Caco-2 (cell line): ENCODE measurements around the gene SART1. TPM values are rescaled to one million over a fixed set of nuclear protein-coding genes. Genes with fewer than 3 reads are reported as not detected.

Source experiments
- BruUV-seq: library from RNA; stranded (reverse); fragments of 400-500 nt; replicated peaks from 2 replicates; lab custom pipeline; 2021; lab: Mats Ljungman, UMichigan
- CTCF ChIA-PET: fragments of 300-600 bp; sonication (Branson Sonifier 250); formaldehyde crosslinking; loops from one replicate; lab custom pipeline; 2022; ENCODE audit warnings: antibody characterized with exemption; lab: Charles Lee
- POLR2A ChIA-PET: fragments of 300-600 bp; sonication (Branson Sonifier 250); formaldehyde crosslinking; loops from one replicate; lab custom pipeline; 2022; ENCODE audit warnings: antibody characterized with exemption; lab: Charles Lee
- DNase-seq, 2 experiments: peaks; one replicate each; pipeline versions ENCODE4 v3.0.0 to v3.0.0-alpha.2; 2020 to 2022
- H3K27me3 ChIP-seq: replicated peaks from 2 replicates; pipeline ENCODE4 v1.6.0; 2011; ENCODE audit warnings: low read length; ENCODE audit not compliant: control insufficient read depth, insufficient read depth
- H3K36me3 ChIP-seq: 2 replicates; pipeline ENCODE4 v1.5.1; 2011; ENCODE audit warnings: low read length; ENCODE audit not compliant: control insufficient read depth, insufficient read depth
- H3K4me1 ChIP-seq: fragments of 250-450 bp; sonication (Bioruptor Pico); 2 replicates; pipeline ENCODE4 v1.5.1; 2020; ENCODE audit warnings: mild to moderate bottlenecking
- H3K4me3 ChIP-seq: 2 replicates; pipeline ENCODE4 v1.5.1; 2011; ENCODE audit warnings: low read depth, mild to moderate bottlenecking, control low read depth, low read length
- H3K9me3 ChIP-seq: fragments of 250-450 bp; sonication (Bioruptor Pico); 2 replicates; pipeline ENCODE4 v1.5.1; 2020; ENCODE audit warnings: mild to moderate bottlenecking, moderate library complexity
- H3K27ac Mint-ChIP-seq: one replicate; pipeline ENCODE4 v1.8.0; 2022; ENCODE audit warnings: mixed read lengths; ENCODE audit not compliant: unreplicated experiment
- H3K27me3 Mint-ChIP-seq: one replicate; pipeline ENCODE4 v1.8.0; 2022; ENCODE audit warnings: mixed read lengths; ENCODE audit not compliant: insufficient read depth, unreplicated experiment
- H3K36me3 Mint-ChIP-seq: one replicate; pipeline ENCODE4 v1.8.0; 2022; ENCODE audit warnings: mild to moderate bottlenecking, mixed read lengths; ENCODE audit not compliant: insufficient read depth, unreplicated experiment
- H3K4me1 Mint-ChIP-seq: one replicate; pipeline ENCODE4 v1.8.0; 2022; ENCODE audit warnings: low read depth, mixed read lengths; ENCODE audit not compliant: unreplicated experiment
- H3K4me3 Mint-ChIP-seq: one replicate; pipeline ENCODE4 v1.8.0; 2022; ENCODE audit warnings: mild to moderate bottlenecking, moderate library complexity, mixed read lengths; ENCODE audit not compliant: unreplicated experiment
- H3K9me3 Mint-ChIP-seq: one replicate; pipeline ENCODE4 v1.8.0; 2022; ENCODE audit warnings: mixed read lengths; ENCODE audit not compliant: unreplicated experiment
- CTCF ChIP-seq, 2 experiments: fragments of 200-600 bp in 1 of 2; IDR thresholded peaks; 1 replicate in 1 of 2; 2 replicates in 1 of 2; pipeline versions ENCODE4 v1.5.1 to v1.8.0; 2011 to 2022; ENCODE audit warnings: antibody characterized with exemption in 1 of 2, control low read depth in 1 of 2, inconsistent platforms in 1 of 2, low read depth in 1 of 2, low read length in 1 of 2, mild to moderate bottlenecking in 1 of 2, moderate library complexity in 1 of 2; ENCODE audit not compliant: insufficient read depth in 1 of 2, severe bottlenecking in 1 of 2, unreplicated experiment in 1 of 2
- intact Hi-C: fragments of 100-400 bp; cut with micrococcal nuclease; formaldehyde crosslinking; loops from one replicate; pipeline ENCODE4 v1.10.0; 2022; ENCODE audit not compliant: unreplicated experiment
- total RNA-seq: library from RNA; stranded (reverse); gene quantifications from 2 replicates; pipeline ENCODE4 v1.2.3, GENCODE V29; 2022

SART1 gene
- total RNA-seq, 1 experiment from 2014 or later = 78.0 TPM

- Mint-ChIP-seq H3K27me3 (no peaks in the 10 kb centered on the region), H3K4me1 (no peaks in the 10 kb centered on the region), H3K9me3 (no peaks in the 10 kb centered on the region), H3K36me3 (peaks cover 19% of the 10 kb centered on the region), H3K4me3 (peak within 1 kb of the TSS; percentile 90), H3K27ac (peak within 1 kb of the TSS; percentile 75)
- BruUV-seq = TSS peak; percentile 42
- Histone ChIP-seq H3K27me3 (no peaks in the 10 kb centered on the region), H3K4me1 (peaks cover 15% of the 10 kb centered on the region), H3K36me3 (no peaks in the 10 kb centered on the region; the same call in 1 of the 2 replicates), H3K4me3 (peak within 1 kb of the TSS; percentile 95), H3K9me3 (no peaks in the 10 kb centered on the region)
- TF ChIP-seq CTCF (IDR thresholded peaks at IDR 0.05; ENCODE audit: insufficient read depth in 1 of 2, low read depth in 1 of 2, low read length in 1 of 2, severe bottlenecking in 1 of 2, unreplicated experiment in 1 of 2) = no peak
- intact Hi-C loops = loop anchor here (2.0 to 5.0 kb wide), 2 partner anchors 28 to 44 kb away; partner anchors contain the start of genes CCDC85B and SART1
- CTCF ChIA-PET = interaction anchor here (1.6 kb wide), 1 partner anchor 30 kb away, joined by 8 read pairs; the partner anchor contains the start of gene FIBP
- DNase-seq = no peak
- POLR2A ChIA-PET = interaction anchor here (0.5 kb wide), 1 partner anchor 30 kb away, joined by 5 read pairs; the partner anchor contains the start of gene FIBP
These were observed 43.1 kb upstream of the SART1 start, which contains the start of gene C11orf68 for GRCh38 chr11:65918211-65919140. C11orf68 (minus strand) TSS chr11:65919062; CDS start chr11:65919031, 31 bp downstream.

- POLR2A ChIA-PET = no interaction called here
- CTCF ChIA-PET = interaction anchor here (1.3 kb wide), 1 partner anchor 29 kb away, joined by 4 read pairs; the partner anchor contains the start of gene CCDC85B
- H3K27me3 ChIP-seq = no peaks in the 10 kb centered on the region
- no TSS peak for BruUV-seq
- no peaks in the 10 kb centered on the region for H3K4me1 Mint-ChIP-seq
- H3K4me3 ChIP-seq = peak within 1 kb of the TSS; percentile 95
- H3K27me3 Mint-ChIP-seq = no peaks in the 10 kb centered on the region
- peak in 1 of 2 experiments; percentile 1 for TF ChIP-seq CTCF (IDR thresholded peaks at IDR 0.05; ENCODE audit: insufficient read depth in 1 of 2, low read depth in 1 of 2, low read length in 1 of 2, severe bottlenecking in 1 of 2, unreplicated experiment in 1 of 2)
- H3K27ac Mint-ChIP-seq = peak within 1 kb of the TSS; percentile 75
- H3K9me3 Mint-ChIP-seq = no peaks in the 10 kb centered on the region
- peak; percentile 99 for DNase-seq
- intact Hi-C loops = loop anchor here (2.0 to 5.0 kb wide), 2 partner anchors 28 to 43 kb away; partner anchors contain the start of genes CCDC85B and SART1
- H3K36me3 ChIP-seq = no peaks in the 10 kb centered on the region; the same call in 1 of the 2 replicates
- peaks cover 19% of the 10 kb centered on the region for H3K36me3 Mint-ChIP-seq
- H3K4me1 ChIP-seq = peaks cover 15% of the 10 kb centered on the region
- peak within 1 kb of the TSS; percentile 90 for H3K4me3 Mint-ChIP-seq
- H3K9me3 ChIP-seq = no peaks in the 10 kb centered on the region
These were observed 42.4 kb upstream of the SART1 start, which contains the start of gene DRAP1 for GRCh38 chr11:65919141-65919572. DRAP1 (plus strand) TSS chr11:65919426; CDS start chr11:65919502, 76 bp downstream.
